HepG2 (cell line): ENCODE measurements around the gene SEMA5B. TPM values are rescaled to one million over a fixed set of nuclear protein-coding genes. Genes with fewer than 3 reads are reported as not detected.
A peak's percentile ranks its signal among the peaks of the same experiment; 100 is the strongest.

ENCODE experiments used
- BCL6 ChIP-seq: IDR thresholded peaks from 2 replicates; pipeline ENCODE4 v1.6.1; 2016; ENCODE audit warnings: missing genetic modification reagents, missing compliant biosample characterization
- FOXO4 ChIP-seq: sonication (generic); formaldehyde crosslinking; conservative IDR thresholded peaks from 2 replicates; pipeline ENCODE4 v1.8.1; 2023; ENCODE audit warnings: missing genetic modification reagents
- HNRNPUL1 ChIP-seq: fragments of 200-400 bp; formaldehyde crosslinking; IDR thresholded peaks from 2 replicates; pipeline ENCODE4 v1.6.1; 2017; ENCODE audit warnings: low read depth, mild to moderate bottlenecking, low read length, moderate library complexity
- LCORL ChIP-seq, 2 experiments: fragments of 450-650 bp in 1 of 2; sonication (generic) in 1 of 2; formaldehyde crosslinking in 1 of 2; IDR thresholded peaks; 2 replicates each; pipeline versions ENCODE4 v1.5.0 to v1.6.1; 2017 to 2020; ENCODE audit warnings: antibody characterized with exemption in 1 of 2, missing genetic modification reagents in 1 of 2
- MAFK ChIP-seq, 2 experiments: IDR thresholded peaks in 1 of 2; conservative IDR thresholded peaks in 1 of 2; 2 replicates each; pipeline ENCODE4 v1.6.1; 2011; ENCODE audit warnings: improper control_type of control experiment in 2 of 2, low read length in 2 of 2
- MBD4 ChIP-seq: IDR thresholded peaks from 2 replicates; pipeline ENCODE4 v1.6.1; 2012; ENCODE audit warnings: low read length, inconsistent platforms, borderline replicate concordance
- MYPOP ChIP-seq: sonication (generic); formaldehyde crosslinking; IDR thresholded peaks from 2 replicates; pipeline ENCODE4 v1.8.1; 2023; ENCODE audit warnings: mild to moderate bottlenecking, moderate library complexity, missing genetic modification reagents
- NONO ChIP-seq, 2 experiments: fragments of 450-650 bp in 1 of 2; sonication (generic) in 1 of 2; formaldehyde crosslinking in 1 of 2; IDR thresholded peaks in 1 of 2; conservative IDR thresholded peaks in 1 of 2; 2 replicates each; pipeline versions ENCODE4 v1.6.1 to v1.8.0; 2017 to 2022; ENCODE audit warnings: mild to moderate bottlenecking in 1 of 2, missing genetic modification reagents in 1 of 2, moderate library complexity in 1 of 2
- PAXIP1 ChIP-seq: sonication (generic); formaldehyde crosslinking; conservative IDR thresholded peaks from 2 replicates; pipeline ENCODE4 v1.4.0; 2020; ENCODE audit warnings: mild to moderate bottlenecking, missing genetic modification reagents, moderate library complexity
- PRMT3 ChIP-seq: sonication (generic); formaldehyde crosslinking; IDR thresholded peaks from 2 replicates; pipeline ENCODE4 v1.8.1; 2022; ENCODE audit warnings: low read depth, mild to moderate bottlenecking, moderate library complexity, missing genetic modification reagents, borderline replicate concordance
- RFX1 ChIP-seq: fragments of 450-650 bp; IDR thresholded peaks from 2 replicates; pipeline ENCODE4 v1.6.1; 2017
- SAP130 ChIP-seq: IDR thresholded peaks from 2 replicates; pipeline ENCODE4 v1.6.1; 2016; ENCODE audit warnings: low read depth
- TBP ChIP-seq: sonication (generic); formaldehyde crosslinking; IDR thresholded peaks from 2 replicates; pipeline ENCODE4 v1.5.0; 2020; ENCODE audit warnings: missing genetic modification reagents
- YEATS4 ChIP-seq: sonication (generic); formaldehyde crosslinking; IDR thresholded peaks from 2 replicates; pipeline ENCODE4 v1.4.0; 2020; ENCODE audit warnings: missing genetic modification reagents, borderline replicate concordance
- ZNF333 ChIP-seq: sonication (generic); formaldehyde crosslinking; IDR thresholded peaks from 2 replicates; pipeline ENCODE4 v1.4.0; 2020; ENCODE audit warnings: mild to moderate bottlenecking, missing genetic modification reagents, borderline replicate concordance
- ZNF414 ChIP-seq: sonication (generic); formaldehyde crosslinking; IDR thresholded peaks from 2 replicates; pipeline ENCODE4 v1.5.0; 2020; ENCODE audit warnings: missing genetic modification reagents
- ZNF598 ChIP-seq: sonication (generic); formaldehyde crosslinking; IDR thresholded peaks from 2 replicates; pipeline ENCODE4 v1.5.1; 2020; ENCODE audit warnings: mild to moderate bottlenecking, missing genetic modification reagents, borderline replicate concordance
- ZNF772 ChIP-seq: sonication (generic); formaldehyde crosslinking; IDR thresholded peaks from 2 replicates; pipeline ENCODE4 v1.5.0; 2020; ENCODE audit warnings: mild to moderate bottlenecking, missing genetic modification reagents
- ZNF800 ChIP-seq: sonication (generic); formaldehyde crosslinking; IDR thresholded peaks from 2 replicates; pipeline ENCODE4 v1.4.0; 2020; ENCODE audit warnings: missing genetic modification reagents
- polyA plus RNA-seq, 8 experiments: library from polyadenylated mRNA; depleted of rRNA in 3 of 8; stranded (reverse) in 7 of 8; unstranded in 1 of 8; fragments of >200 nt; fragmentation: Illumina TruSeq in 4 of 8; extraction: Trizol in 4 of 8; gene quantifications; 2 replicates each; pipeline versions ENCODE4 v1.2.1 to v1.2.3, GENCODE V29; 2011 to 2016; ENCODE audit warnings: low read depth in 4 of 8, missing spikeins in 1 of 8, mixed read lengths in 1 of 8; ENCODE audit not compliant: insufficient read depth in 1 of 8
- total RNA-seq, 5 experiments: library from RNA; depleted of rRNA; stranded (reverse); fragments of >200 nt; fragmentation: Illumina TruSeq; extraction: Trizol; gene quantifications; 2 replicates each; pipeline ENCODE4 v1.2.3, GENCODE V29; 2016; ENCODE audit warnings: low read depth in 1 of 5

The SEMA5B gene
- total and polyA plus RNA-seq, 2 of the 13 experiments (the other 11 are each of a cell fraction or from before 2014, with no cell fraction given): not detected

GRCh38 chr3:123068601-123069381 is 41.2 kb upstream of the SEMA5B start (continued):
- 0 out of 4 replicates have a peak, but pooled peaks of 1 of the 2 experiments have one; percentile 21 for TF ChIP-seq MAFK (conservative IDR thresholded peaks at IDR 0.05 in 1 of 2, IDR thresholded peaks at IDR 0.05 in 1 of 2; ENCODE audit: low read length in 2 of 2)
- TF ChIP-seq MYPOP (CRISPR knock-in tag): 0 out of 2 replicates have a peak, but pooled peaks have one; percentile 52
- TF ChIP-seq MBD4: no peak
- TF ChIP-seq LCORL (IDR thresholded peaks at IDR 0.05): no peak
- TF ChIP-seq LCORL (CRISPR knock-in tag; IDR thresholded peaks at IDR 0.05): peak; percentile 37; the same call in 1 of the 2 replicates
- 0 out of 2 replicates have a peak, but pooled peaks have one; percentile 41 for TF ChIP-seq YEATS4 (CRISPR knock-in tag)
- TF ChIP-seq ZNF772 (CRISPR knock-in tag): peak; percentile 40; the same call in 1 of the 2 replicates
- TF ChIP-seq FOXO4 (CRISPR knock-in tag): 0 out of 2 replicates have a peak, but pooled peaks have one; percentile 43
- TF ChIP-seq HNRNPUL1: no peak
- no peak for TF ChIP-seq PRMT3 (CRISPR knock-in tag)
- peak; percentile 58; the same call in 1 of the 2 replicates for TF ChIP-seq BCL6 (CRISPR knock-in tag)
- TF ChIP-seq PAXIP1 (CRISPR knock-in tag): no peak
- TF ChIP-seq NONO (IDR thresholded peaks at IDR 0.05): no peak
- TF ChIP-seq NONO (CRISPR knock-in tag; conservative IDR thresholded peaks at IDR 0.05): peak; percentile 59; the same call in 1 of the 2 replicates
- peak; percentile 67; the same call in 1 of the 2 replicates for TF ChIP-seq ZNF414 (CRISPR knock-in tag)
- TF ChIP-seq SAP130: peak; percentile 47; the same call in 1 of the 2 replicates
- no peak for TF ChIP-seq ZNF598 (CRISPR knock-in tag)
- TF ChIP-seq TBP: no peak
- TF ChIP-seq ZNF333 (CRISPR knock-in tag): no peak
- no peak for TF ChIP-seq RFX1
- TF ChIP-seq ZNF800 (CRISPR knock-in tag): 0 out of 2 replicates have a peak, but pooled peaks have one; percentile 10
